ENCODE measurements around the gene NRG2.

GRCh38 chr5:139888370-139888769, 154.7 kb downstream of the NRG2 start:
- no peak for TF ChIP-seq CTCF (IDR thresholded peaks at IDR 0.05)
- no peak for TF ChIP-seq POLR2A (IDR thresholded peaks at IDR 0.05)

Measured in body of pancreas (tissue), 4 donors.